H1 (cell line): ENCODE results near the gene GNS. TPM values are rescaled to one million over a fixed set of nuclear protein-coding genes. Genes with fewer than 3 reads are reported as not detected.

Source experiments
- CTCF ChIA-PET: fragments of 300-600 bp; sonication (Branson Sonifier 250); formaldehyde crosslinking; loops from one replicate; lab custom pipeline; 2021; ENCODE audit not compliant: partially characterized antibody; lab: Charles Lee
- POLR2A ChIA-PET: fragments of 300-600 bp; sonication (Branson Sonifier 250); formaldehyde crosslinking; loops from one replicate; lab custom pipeline; 2021; ENCODE audit warnings: inconsistent platforms; ENCODE audit not compliant: partially characterized antibody; lab: Charles Lee
- DNase-seq, 2 experiments: peaks; one replicate each; pipeline versions ENCODE4 v3.0.0 to v3.0.0-alpha.2; 2010 to 2022; ENCODE audit warnings: low spot score in 2 of 2, low read depth in 1 of 2, mixed read lengths in 1 of 2
- FAIRE-seq: peaks from 2 replicates; lab custom pipeline; 2011; peaks lifted over from hg19 to GRCh38; lab: Jason Lieb, UNC
- H2AFZ ChIP-seq: 2 replicates; pipeline ENCODE4 v1.8.1; 2012; ENCODE audit warnings: low read length, inconsistent platforms
- H2AK5ac ChIP-seq: 2 replicates; pipeline ENCODE4 v1.6.1; 2013; ENCODE audit warnings: low read depth, low read length
- H2BK120ac ChIP-seq: replicated peaks from 2 replicates; pipeline ENCODE3; 2013; ENCODE audit warnings: low read depth, low read length, inconsistent platforms
- H2BK12ac ChIP-seq: 2 replicates; pipeline ENCODE4 v1.6.1; 2013; ENCODE audit warnings: low read depth, low read length
- H2BK15ac ChIP-seq: 2 replicates; pipeline ENCODE4 v1.6.1; 2013; ENCODE audit warnings: low read length
- H2BK20ac ChIP-seq: 2 replicates; pipeline ENCODE4 v1.6.1; 2013; ENCODE audit warnings: low read length
- H2BK5ac ChIP-seq: 2 replicates; pipeline ENCODE4 v1.6.1; 2013; ENCODE audit warnings: low read depth, low read length
- H3K14ac ChIP-seq: 2 replicates; pipeline ENCODE4 v1.6.1; 2013; ENCODE audit warnings: inconsistent platforms; ENCODE audit not compliant: insufficient read length
- H3K18ac ChIP-seq: 2 replicates; pipeline ENCODE4 v1.6.1; 2013; ENCODE audit warnings: low read length; ENCODE audit errors: extremely low read depth
- H3K23ac ChIP-seq: 2 replicates; pipeline ENCODE4 v1.6.1; 2013; ENCODE audit warnings: inconsistent platforms; ENCODE audit not compliant: insufficient read length
- H3K23me2 ChIP-seq: 2 replicates; pipeline ENCODE4 v1.6.1; 2013; ENCODE audit warnings: low read depth, low read length
- H3K27ac ChIP-seq: 2 replicates; pipeline ENCODE4 v1.6.1; 2011; ENCODE audit warnings: low read depth, low read length, inconsistent platforms
- H3K27me3 ChIP-seq, 4 experiments: replicated peaks in 1 of 4; 1 replicate in 1 of 4; 2 replicates in 3 of 4; pipeline versions ENCODE4 v1.6.1 to v1.8.1; 2011 to 2013; ENCODE audit warnings: low read length in 3 of 4, mild to moderate bottlenecking in 3 of 4, inconsistent platforms in 2 of 4, mixed read lengths in 2 of 4, moderate library complexity in 1 of 4; ENCODE audit not compliant: control insufficient read depth in 3 of 4, insufficient read depth in 3 of 4; ENCODE audit errors: extremely low read depth in 1 of 4
- H3K36me3 ChIP-seq, 4 experiments: 2 replicates each; pipeline versions ENCODE4 v1.6.1 to v1.8.1; 2011 to 2013; ENCODE audit warnings: mild to moderate bottlenecking in 4 of 4, low read length in 3 of 4, moderate library complexity in 2 of 4, control low read depth in 1 of 4, inconsistent platforms in 1 of 4; ENCODE audit not compliant: insufficient read depth in 4 of 4, control insufficient read depth in 2 of 4
- H3K4ac ChIP-seq: replicated peaks from 2 replicates; pipeline ENCODE3; 2013; ENCODE audit warnings: low read length, low read depth, mixed read lengths, inconsistent platforms; ENCODE audit not compliant: insufficient read length
- H3K4me1 ChIP-seq, 4 experiments: replicated peaks in 1 of 4; 1 replicate in 1 of 4; 2 replicates in 3 of 4; pipeline versions ENCODE4 v1.6.1 to v1.8.1; 2011 to 2013; ENCODE audit warnings: low read length in 3 of 4, inconsistent platforms in 2 of 4, mixed read lengths in 1 of 4; ENCODE audit not compliant: insufficient read depth in 4 of 4, control insufficient read depth in 3 of 4
- H3K4me2 ChIP-seq, 2 experiments: 2 replicates each; pipeline versions ENCODE4 v1.6.1 to v1.8.1; 2011 to 2013; ENCODE audit warnings: low read depth in 2 of 2, low read length in 2 of 2, control low read depth in 1 of 2, inconsistent platforms in 1 of 2, mild to moderate bottlenecking in 1 of 2; ENCODE audit not compliant: insufficient read depth in 1 of 2
- H3K4me3 ChIP-seq, 4 experiments: fragments of 200-600, 300-600 bp in 1 of 4; sonication (generic), shearing (Covaris generic), sonication (Bioruptor Twin) in 1 of 4; 2 replicates each; pipeline versions ENCODE4 v1.5.1 to v1.8.1; 2011 to 2016; ENCODE audit warnings: low read length in 4 of 4, low read depth in 3 of 4, control low read depth in 2 of 4, inconsistent platforms in 2 of 4, mild to moderate bottlenecking in 2 of 4, mixed read lengths in 1 of 4, moderate library complexity in 1 of 4; ENCODE audit not compliant: insufficient read depth in 2 of 4; ENCODE audit errors: extremely low read depth in 1 of 4
- H3K56ac ChIP-seq: replicated peaks from 2 replicates; pipeline ENCODE3; 2013; ENCODE audit warnings: low read depth, mild to moderate bottlenecking, mixed read lengths, low read length, inconsistent platforms; ENCODE audit not compliant: insufficient read length
- H3K79me1 ChIP-seq: 2 replicates; pipeline ENCODE4 v1.6.1; 2013; ENCODE audit warnings: low read depth, low read length, control low read depth
- H3K79me2 ChIP-seq, 2 experiments: 2 replicates each; pipeline versions ENCODE4 v1.6.1 to v1.8.1; 2012 to 2013; ENCODE audit warnings: low read length in 2 of 2, mild to moderate bottlenecking in 2 of 2, inconsistent platforms in 1 of 2; ENCODE audit not compliant: insufficient read depth in 2 of 2, control insufficient read depth in 1 of 2
- H3K9ac ChIP-seq, 4 experiments: replicated peaks in 1 of 4; 1 replicate in 1 of 4; 2 replicates in 3 of 4; pipeline versions ENCODE4 v1.6.1 to v1.8.1; 2011 to 2013; ENCODE audit warnings: low read depth in 3 of 4, low read length in 3 of 4, control low read depth in 2 of 4, mild to moderate bottlenecking in 2 of 4, moderate library complexity in 2 of 4, inconsistent platforms in 1 of 4; ENCODE audit errors: extremely low read depth in 1 of 4
- H3K9me3 ChIP-seq, 2 experiments: 2 replicates each; pipeline versions ENCODE4 v1.6.1 to v1.8.1; 2012 to 2013; ENCODE audit warnings: mild to moderate bottlenecking in 2 of 2, moderate library complexity in 2 of 2, control low read depth in 1 of 2, inconsistent platforms in 1 of 2, low read depth in 1 of 2, low read length in 1 of 2, mixed read lengths in 1 of 2; ENCODE audit not compliant: insufficient read depth in 2 of 2
- H4K20me1 ChIP-seq, 2 experiments: replicated peaks in 1 of 2; 2 replicates each; pipeline versions ENCODE3 to v1.8.1; 2011 to 2013; ENCODE audit warnings: inconsistent platforms in 2 of 2, low read length in 2 of 2, mild to moderate bottlenecking in 1 of 2; ENCODE audit not compliant: insufficient read depth in 2 of 2, control insufficient read depth in 1 of 2
- H4K5ac ChIP-seq: 2 replicates; pipeline ENCODE4 v1.6.1; 2013; ENCODE audit warnings: low read length, low read depth, mixed read lengths, inconsistent platforms; ENCODE audit not compliant: insufficient read length
- H4K8ac ChIP-seq: 2 replicates; pipeline ENCODE4 v1.8.0; 2013; ENCODE audit warnings: mild to moderate bottlenecking, moderate library complexity, low read length, inconsistent platforms; ENCODE audit not compliant: insufficient read depth; ENCODE audit errors: extremely low read depth
- H4K91ac ChIP-seq: replicated peaks from 2 replicates; pipeline ENCODE3; 2013; ENCODE audit warnings: low read length, mixed read lengths, inconsistent platforms; ENCODE audit not compliant: insufficient read length
- EZH2 ChIP-seq: fragments of 200-600 bp; sonication (generic); IDR thresholded peaks from 2 replicates; pipeline ENCODE4 v1.7.1; 2012; ENCODE audit warnings: low read depth, mild to moderate bottlenecking, moderate library complexity, low read length, inconsistent platforms; ENCODE audit not compliant: severe bottlenecking
- GTF2F1 ChIP-seq: IDR thresholded peaks from 2 replicates; pipeline ENCODE4 v1.6.1; 2012; ENCODE audit warnings: low read depth, low read length, improper control_type of control experiment, borderline replicate concordance
- HDAC2 ChIP-seq, 2 experiments: fragments of 300-600 bp in 1 of 2; sonication (generic) in 1 of 2; IDR thresholded peaks; 2 replicates each; pipeline ENCODE4 v1.6.1; 2011 to 2012; ENCODE audit warnings: low read depth in 2 of 2, low read length in 2 of 2, mild to moderate bottlenecking in 2 of 2, moderate library complexity in 2 of 2, borderline replicate concordance in 1 of 2, inconsistent platforms in 1 of 2
- JUN ChIP-seq: IDR thresholded peaks from 2 replicates; pipeline ENCODE4 v1.6.1; 2011; ENCODE audit warnings: low read depth, mild to moderate bottlenecking, improper control_type of control experiment, low read length
- KDM1A ChIP-seq: fragments of 200-600, 300-600 bp; sonication (generic); IDR thresholded peaks from 2 replicates; pipeline ENCODE4 v1.7.1; 2016; ENCODE audit warnings: mild to moderate bottlenecking, low read length, borderline replicate concordance
- NANOG ChIP-seq: IDR thresholded peaks from 2 replicates; pipeline ENCODE4 v1.6.1; 2011; ENCODE audit warnings: low read length, low read depth, mild to moderate bottlenecking, inconsistent platforms; ENCODE audit not compliant: insufficient read depth, poor library complexity, severe bottlenecking
- POLR2A ChIP-seq, 2 experiments: IDR thresholded peaks; 1 replicate in 1 of 2; 2 replicates in 1 of 2; pipeline ENCODE4 v1.6.1; 2011; ENCODE audit warnings: low read depth in 2 of 2, low read length in 2 of 2, mild to moderate bottlenecking in 2 of 2; ENCODE audit errors: control extremely low read depth in 1 of 2
- SAP30 ChIP-seq: fragments of 300-600 bp; sonication (generic); IDR thresholded peaks from 2 replicates; pipeline ENCODE4 v1.7.1; 2012; ENCODE audit warnings: low read length, moderate library complexity, mild to moderate bottlenecking, inconsistent platforms; ENCODE audit not compliant: insufficient read depth, insufficient replicate concordance
- SIX5 ChIP-seq: IDR thresholded peaks from 2 replicates; pipeline ENCODE4 v1.6.1; 2011; ENCODE audit warnings: mild to moderate bottlenecking, low read depth, low read length
- SP1 ChIP-seq: IDR thresholded peaks from 2 replicates; pipeline ENCODE4 v1.6.1; 2011; ENCODE audit warnings: low read depth, low read length
- WGBS, 2 experiments: shearing (Covaris generic) in 1 of 2; methylation state at CpG; one replicate each; pipeline versions ENCODE4 v1.1.6 to v1.1.7; 2013 to 2015; ENCODE audit warnings: low lambda C conversion rate in 2 of 2, mixed read lengths in 2 of 2, inconsistent platforms in 1 of 2, low coverage in 1 of 2, missing lambda C conversion rate in 1 of 2; ENCODE audit not compliant: insufficient replicate concordance in 2 of 2, insufficient coverage in 1 of 2, insufficient read length in 1 of 2; ENCODE audit errors: extremely low coverage in 1 of 2, missing lambda C conversion rate in 1 of 2; 5-methylcytosine and 5-hydroxymethylcytosine counted together
- polyA plus RNA-seq, 7 experiments: library from polyadenylated mRNA; depleted of rRNA in 3 of 7; stranded (reverse) in 5 of 7; unstranded in 2 of 7; fragments of >200 nt in 5 of 7; fragments of 200-250 nt in 2 of 7; gene quantifications; 1 replicate in 5 of 7; 2 replicates in 1 of 7; 4 replicates in 1 of 7; pipeline versions ENCODE4 v1.2.1 to v1.2.3, GENCODE V29; 2011 to 2013; ENCODE audit warnings: missing spikeins in 2 of 7, mixed read lengths in 2 of 7
- total RNA-seq: library from RNA; stranded (reverse); fragmentation: NEBNext Ultra II Directional; extraction: Animal tissue kit (Norgen Biotek cat#: 25700); gene quantifications from 2 replicates; pipeline ENCODE4 v1.2.1, GENCODE V29; 2021

The GNS gene
- total and polyA plus RNA-seq, 2 of the 8 experiments (the other 6 are each of a cell fraction or from before 2014, with no cell fraction given) = 16.0 to 28.5 TPM

- Histone ChIP-seq H2AFZ (no peak overlapping the region), H3K23ac (no peak overlapping the region), H3K4me2 (peak overlapping the region; percentile 70 to 99), H3K27ac (no peak overlapping the region), H4K5ac (peak overlapping the region; percentile 89), H4K91ac (no peak overlapping the region), H3K9me3 (no peaks in the 10 kb centered on the region), H3K79me2 (peaks cover 0 to 16% of the 10 kb centered on the region in 2 experiments; a peak in 3 of 4 replicates), H3K9ac (no peak overlapping the region), H4K8ac (no peak overlapping the region), H2BK20ac (no peak overlapping the region), H4K20me1 (no peaks in the 10 kb centered on the region), H2BK120ac (peak overlapping the region; percentile 13), H3K14ac (no peak overlapping the region), H3K4me3 (peak overlapping the region; percentile 6 to 51 (median 30); a peak in 5 of 8 replicates), H2BK15ac (no peak overlapping the region), H3K23me2 (peaks cover 5% of the 10 kb centered on the region; the same call in 1 of the 2 replicates), H3K56ac (no peak overlapping the region), H3K4ac (no peak overlapping the region), H3K79me1 (0 out of 2 replicates have a peak, but pooled peaks cover 2% of the 10 kb centered on the region), H2AK5ac (no peak overlapping the region), H3K36me3 (peaks cover 0 to 17% (median 3%) of the 10 kb centered on the region in 4 experiments; a peak in 3 of 8 replicates), H3K18ac (peak overlapping the region; percentile 44; the same call in 1 of the 2 replicates), H3K27me3 (no peaks in the 10 kb centered on the region), H2BK5ac (no peak overlapping the region), H3K4me1 (peaks cover 5 to 38% (median 20%) of the 10 kb centered on the region in 4 experiments), H2BK12ac (no peak overlapping the region)
- CTCF ChIA-PET = interaction anchor here (1.0 to 5.1 kb wide), 7 partner anchors 8 to 143 kb away, joined by 3 to 39 read pairs (median 4); no protein-coding TSS in a partner anchor
- POLR2A ChIA-PET = interaction anchor here (0.6 to 4.0 kb wide), 5 partner anchors 10 to 82 kb away, joined by 3 to 34 read pairs (median 3); partner anchors contain the start of gene RASSF3
- WGBS, 2 experiments = 31% methylated on average over 2 of the region's 2 CpGs; no CpG with 5 or more reads in 1 of the 2 experiments
- DNase-seq (no peak), FAIRE-seq (peak; percentile 50)
- TF ChIP-seq NANOG (no peak), HDAC2 (IDR thresholded peaks at IDR 0.05; ENCODE audit: borderline replicate concordance in 1 of 2, low read depth in 2 of 2, low read length in 2 of 2) (no peak), POLR2A (IDR thresholded peaks at IDR 0.05; ENCODE audit: control extremely low read depth in 1 of 2, low read depth in 2 of 2, low read length in 2 of 2) (no peak), SIX5 (no peak), KDM1A (peak; percentile 74), EZH2 (no peak), SAP30 (no peak), GTF2F1 (no peak), JUN (no peak), SP1 (0 out of 2 replicates have a peak, but pooled peaks have one; percentile 1)
These were observed 67.2 kb downstream of the GNS start for GRCh38 chr12:64691795-64692583.
